GM21717 (cell line): Measurements from ENCODE around the gene CHTF18.

Experiments used
- ATAC-seq: cut with Tn5 transposase; IDR thresholded peaks from one replicate; pipeline ENCODE4 v1.9.1; 2021; ENCODE audit warnings: mild to moderate bottlenecking, moderate library complexity; ENCODE audit not compliant: unreplicated experiment

CHTF18 gene

DNA sequence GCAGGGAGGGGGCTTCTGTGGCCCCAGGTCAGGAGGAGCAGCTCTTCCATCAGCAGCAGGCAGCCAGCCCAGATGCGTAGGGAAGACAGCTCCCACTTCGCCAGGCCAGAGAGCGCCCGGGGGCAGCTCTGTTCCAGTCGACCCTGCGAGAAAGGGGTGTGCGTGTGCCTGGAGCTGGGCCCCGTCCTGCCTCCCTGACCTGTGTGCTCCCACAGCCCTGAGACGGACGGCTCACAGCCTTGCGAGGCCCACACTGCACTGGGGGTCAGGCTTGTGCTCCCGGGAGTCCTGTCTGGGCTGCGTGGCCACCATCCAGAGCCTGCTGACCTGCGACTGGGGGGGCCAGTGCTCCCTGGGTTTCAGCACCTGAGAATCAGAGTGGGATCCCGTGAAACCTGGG is 28.4 kb upstream of the CHTF18 start:
- ATAC-seq = no peak

DNA sequence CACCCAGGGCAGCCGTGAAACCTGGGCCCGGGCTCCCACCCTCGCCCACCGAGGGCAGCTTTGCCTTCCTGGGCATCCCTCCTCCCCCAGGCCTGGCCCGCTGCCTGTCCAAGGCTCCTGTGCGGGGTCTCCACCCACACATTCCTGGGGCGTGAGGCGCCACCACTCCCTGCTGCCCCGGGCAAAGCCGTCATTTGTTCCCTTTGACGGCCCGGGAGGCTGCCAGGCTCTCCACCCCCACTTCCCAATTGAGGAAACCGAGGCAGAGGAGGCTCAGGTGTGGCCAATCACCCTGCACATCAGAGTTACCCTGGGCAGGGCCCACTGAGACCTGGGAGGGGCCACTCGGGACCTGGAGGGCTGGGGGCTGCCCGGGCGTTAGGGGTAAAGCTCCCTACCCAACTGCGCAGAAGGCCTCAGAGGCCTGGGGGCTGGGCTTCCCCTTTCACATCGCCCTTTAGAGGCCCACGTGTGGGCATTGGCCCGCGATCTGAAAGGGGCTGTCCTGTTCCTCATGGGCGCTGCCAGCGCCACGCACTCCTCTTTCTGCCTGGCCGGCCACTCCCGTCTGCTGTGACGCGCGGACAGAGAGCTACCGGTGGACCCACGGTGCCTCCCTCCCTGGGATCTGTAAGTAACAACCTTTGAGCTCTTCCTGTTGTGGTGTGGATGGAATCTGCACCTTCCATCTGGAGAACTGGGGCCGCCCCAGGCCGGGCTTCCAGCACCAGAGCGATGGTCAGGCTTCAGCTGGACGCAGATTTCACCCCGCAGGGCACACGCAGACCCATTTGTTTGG is 27.7 kb upstream of the CHTF18 start, which contains the start of gene MSLN:
Gene MSLN (plus strand): TSS at position 190 of the 799 bp plus-strand sequence. CDS start 1,947 bp downstream, outside the sequence.
- ATAC-seq = no peak

- no peak for ATAC-seq
These were observed 26.6 kb upstream of the CHTF18 start for GRCh38 chr16:761625-762513.

DNA sequence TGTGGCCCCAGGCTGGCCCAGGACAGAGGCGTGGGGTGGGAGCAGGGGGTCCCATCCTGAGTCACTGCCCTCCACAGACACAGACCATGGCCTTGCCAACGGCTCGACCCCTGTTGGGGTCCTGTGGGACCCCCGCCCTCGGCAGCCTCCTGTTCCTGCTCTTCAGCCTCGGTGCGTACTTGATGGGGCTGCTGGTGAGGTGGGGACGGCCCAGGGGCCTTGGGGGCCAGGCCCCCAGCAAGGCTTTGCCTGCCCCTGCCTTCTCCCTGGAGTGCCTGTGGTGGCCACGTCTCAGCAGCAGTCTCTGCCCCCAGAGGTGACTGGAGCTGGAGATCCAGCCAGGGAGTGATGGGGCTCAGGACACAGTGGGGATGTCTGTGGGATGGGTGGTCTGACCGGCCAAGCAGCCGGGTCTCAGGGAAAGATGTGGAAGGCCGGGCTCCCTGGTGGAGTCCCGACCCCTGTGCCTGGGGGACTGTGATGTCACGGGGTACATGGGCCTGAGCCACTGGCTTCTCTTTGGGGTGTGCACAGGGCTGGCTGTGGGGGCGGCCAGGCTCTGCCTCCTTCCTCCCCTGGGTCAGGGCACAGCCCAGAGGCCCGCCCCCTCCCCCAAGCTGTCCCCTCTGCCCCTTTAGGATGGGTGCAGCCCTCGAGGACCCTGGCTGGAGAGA is 25.7 kb upstream of the CHTF18 start:
- no peak for ATAC-seq

GRCh38 chr16:763369-764183 is 24.8 kb upstream of the CHTF18 start:
- ATAC-seq = no peak

DNA sequence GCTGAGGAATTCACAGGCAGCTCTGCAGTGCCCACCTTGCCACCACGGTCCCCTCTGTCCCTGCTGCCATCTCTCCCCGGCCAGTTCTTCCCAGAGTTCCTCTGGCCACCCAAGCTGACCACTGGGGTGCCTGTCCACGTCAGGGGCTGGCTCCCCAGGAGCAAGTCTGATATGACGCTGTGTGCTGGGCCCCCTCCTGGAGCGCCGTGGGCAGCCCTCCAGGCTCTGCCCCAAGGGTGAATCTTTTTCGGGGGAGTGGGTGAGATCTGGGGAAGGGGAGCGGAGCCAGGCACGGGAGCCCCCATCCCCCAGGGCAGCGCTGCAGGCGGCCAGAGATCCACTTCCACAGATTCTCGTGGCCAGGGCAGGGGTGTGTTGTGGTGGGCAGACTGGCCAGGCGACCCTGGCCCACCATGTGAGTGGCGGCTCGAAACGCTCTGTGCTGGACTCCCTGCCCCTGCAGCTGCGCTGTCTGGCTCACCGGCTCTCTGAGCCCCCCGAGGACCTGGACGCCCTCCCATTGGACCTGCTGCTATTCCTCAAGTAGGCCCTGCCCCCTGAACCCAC is 24.2 kb upstream of the CHTF18 start:
- ATAC-seq = no peak

DNA sequence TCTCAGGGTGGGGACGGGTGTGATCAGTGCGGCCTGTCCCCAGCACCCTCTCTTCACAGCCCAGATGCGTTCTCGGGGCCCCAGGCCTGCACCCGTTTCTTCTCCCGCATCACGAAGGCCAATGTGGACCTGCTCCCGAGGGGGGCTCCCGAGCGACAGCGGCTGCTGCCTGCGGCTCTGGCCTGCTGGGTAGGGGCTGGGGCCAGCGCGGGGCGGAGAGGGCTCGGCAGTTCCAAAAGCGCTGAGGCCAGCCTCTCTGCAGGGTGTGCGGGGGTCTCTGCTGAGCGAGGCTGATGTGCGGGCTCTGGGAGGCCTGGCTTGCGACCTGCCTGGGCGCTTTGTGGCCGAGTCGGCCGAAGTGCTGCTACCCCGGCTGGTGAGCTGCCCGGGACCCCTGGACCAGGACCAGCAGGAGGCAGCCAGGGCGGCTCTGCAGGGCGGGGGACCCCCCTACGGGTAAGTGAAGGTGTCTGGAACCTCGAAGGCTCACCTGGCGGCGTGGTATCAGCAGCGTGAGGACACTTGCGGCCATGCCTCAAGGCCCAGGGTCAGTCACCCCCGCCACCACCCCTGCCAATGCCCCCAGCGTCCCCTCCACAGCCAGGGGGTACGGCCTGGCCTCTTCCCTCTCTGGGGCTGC is 23.5 kb upstream of the CHTF18 start:
- ATAC-seq = no peak

- ATAC-seq = no peak
These were observed 22.9 kb upstream of the CHTF18 start for GRCh38 chr16:765488-765865.

DNA sequence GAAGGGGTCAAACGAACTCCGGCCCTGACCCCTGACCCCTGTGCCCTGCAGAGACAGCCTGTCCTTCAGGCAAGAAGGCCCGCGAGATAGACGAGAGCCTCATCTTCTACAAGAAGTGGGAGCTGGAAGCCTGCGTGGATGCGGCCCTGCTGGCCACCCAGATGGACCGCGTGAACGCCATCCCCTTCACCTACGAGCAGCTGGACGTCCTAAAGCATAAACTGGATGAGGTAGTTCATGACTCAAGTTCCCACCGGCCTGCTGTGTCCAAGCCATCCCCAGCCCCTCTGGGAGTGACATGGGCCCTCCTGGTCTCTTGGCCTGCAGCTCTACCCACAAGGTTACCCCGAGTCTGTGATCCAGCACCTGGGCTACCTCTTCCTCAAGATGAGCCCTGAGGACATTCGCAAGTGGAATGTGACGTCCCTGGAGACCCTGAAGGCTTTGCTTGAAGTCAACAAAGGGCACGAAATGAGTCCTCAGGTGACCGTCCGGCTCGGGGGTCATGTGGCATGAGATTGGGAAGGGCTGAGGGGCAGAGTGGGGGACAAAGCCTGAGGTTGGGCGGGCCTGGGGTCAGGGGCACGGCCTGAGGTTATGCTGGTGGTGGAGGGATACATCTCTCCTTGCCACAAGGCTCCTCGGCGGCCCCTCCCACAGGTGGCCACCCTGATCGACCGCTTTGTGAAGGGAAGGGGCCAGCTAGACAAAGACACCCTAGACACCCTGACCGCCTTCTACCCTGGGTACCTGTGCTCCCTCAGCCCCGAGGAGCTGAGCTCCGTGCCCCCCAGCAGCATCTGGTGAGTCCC is 22.2 kb upstream of the CHTF18 start:
- no peak for ATAC-seq

DNA sequence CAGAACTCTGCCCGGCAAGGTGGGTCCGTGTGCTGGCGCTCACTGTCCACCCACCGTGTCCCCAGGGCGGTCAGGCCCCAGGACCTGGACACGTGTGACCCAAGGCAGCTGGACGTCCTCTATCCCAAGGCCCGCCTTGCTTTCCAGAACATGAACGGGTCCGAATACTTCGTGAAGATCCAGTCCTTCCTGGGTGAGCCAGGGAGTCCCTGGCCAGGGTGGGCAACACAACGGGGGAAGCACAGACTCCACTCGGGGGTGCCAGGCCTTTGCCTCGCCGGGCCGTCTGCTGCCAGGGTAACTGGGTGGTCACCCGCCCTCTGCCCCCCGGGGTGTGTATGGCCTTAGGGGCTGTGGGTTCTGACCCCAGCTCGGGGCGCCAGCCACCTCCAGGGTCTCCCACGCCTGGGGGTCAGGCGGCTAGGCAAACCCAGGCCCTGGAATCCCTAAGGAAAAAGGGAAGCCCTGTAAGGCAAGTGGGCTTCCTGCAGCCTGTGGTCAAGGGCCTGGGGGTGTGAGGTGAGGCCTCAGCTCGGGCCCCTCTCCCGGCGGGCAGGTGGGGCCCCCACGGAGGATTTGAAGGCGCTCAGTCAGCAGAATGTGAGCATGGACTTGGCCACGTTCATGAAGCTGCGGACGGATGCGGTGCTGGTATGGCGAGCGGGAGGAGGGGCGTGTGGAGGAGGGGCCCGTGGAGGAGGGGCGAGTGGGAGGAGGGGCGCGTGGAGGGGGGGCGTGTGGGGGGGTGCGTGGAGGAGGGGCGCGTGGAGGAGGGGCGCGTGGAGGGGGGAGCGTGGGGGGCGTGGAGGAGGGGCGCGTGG is 21.4 kb upstream of the CHTF18 start:
- ATAC-seq = no peak

GRCh38 chr16:767743-768235 is 20.6 kb upstream of the CHTF18 start:
- no peak for ATAC-seq

DNA sequence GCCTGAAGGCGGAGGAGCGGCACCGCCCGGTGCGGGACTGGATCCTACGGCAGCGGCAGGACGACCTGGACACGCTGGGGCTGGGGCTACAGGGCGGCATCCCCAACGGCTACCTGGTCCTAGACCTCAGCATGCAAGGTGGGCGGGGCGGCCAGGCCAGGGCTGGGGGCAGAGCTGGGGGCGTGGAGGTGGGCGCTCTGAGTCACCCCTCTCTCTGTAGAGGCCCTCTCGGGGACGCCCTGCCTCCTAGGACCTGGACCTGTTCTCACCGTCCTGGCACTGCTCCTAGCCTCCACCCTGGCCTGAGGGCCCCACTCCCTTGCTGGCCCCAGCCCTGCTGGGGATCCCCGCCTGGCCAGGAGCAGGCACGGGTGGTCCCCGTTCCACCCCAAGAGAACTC is 20.0 kb upstream of the CHTF18 start:
- no peak for ATAC-seq

- no peak for ATAC-seq
These were observed 19.1 kb upstream of the CHTF18 start for GRCh38 chr16:769184-769784.

DNA sequence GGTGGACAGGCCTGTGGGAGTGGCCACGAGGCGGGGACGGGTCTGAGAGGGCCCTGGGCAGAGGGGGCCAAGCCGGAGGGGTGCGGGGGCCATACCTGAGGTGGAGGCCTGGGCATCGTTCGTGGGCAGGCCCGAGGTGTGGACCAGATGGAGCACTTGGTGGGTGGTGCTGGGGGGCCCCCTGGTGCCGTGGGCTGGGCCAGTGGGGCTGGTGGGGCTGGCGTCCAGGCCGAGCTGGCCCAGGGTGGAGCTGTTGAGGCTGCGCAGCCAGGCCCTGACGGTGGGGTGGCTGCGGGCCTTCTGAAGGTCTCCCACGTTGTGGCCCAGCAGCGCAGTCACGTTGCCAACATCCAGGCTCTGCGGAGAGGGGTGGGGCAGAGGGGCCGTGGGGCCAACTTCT is 18.5 kb upstream of the CHTF18 start:
- ATAC-seq = no peak

DNA sequence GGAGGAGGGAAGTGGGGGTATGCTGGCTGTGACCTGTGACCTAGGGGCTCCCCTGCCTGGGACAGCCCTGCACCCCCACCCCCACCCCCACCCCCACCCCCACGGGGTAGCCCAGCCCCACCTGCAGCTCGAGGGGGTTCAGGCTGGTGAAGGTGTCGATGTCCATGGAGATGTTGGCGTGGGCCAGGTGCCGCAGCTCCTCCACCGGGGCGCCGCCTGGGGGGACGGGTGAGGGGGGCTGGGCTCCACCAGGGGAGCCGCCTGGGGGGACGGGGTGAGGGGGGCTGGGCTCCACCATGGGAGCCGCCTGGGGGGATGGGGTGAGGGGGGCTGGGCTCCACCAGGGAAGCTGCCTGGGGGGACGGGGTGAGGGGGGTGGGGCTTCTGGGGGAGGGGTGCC is 18.0 kb upstream of the CHTF18 start:
- no peak for ATAC-seq

GRCh38 chr16:772959-773358 is 15.5 kb upstream of the CHTF18 start:
- no peak for ATAC-seq
